GM21447 (cell line): ENCODE data around the gene C1orf159.

Source experiments
- ATAC-seq: cut with Tn5 transposase; IDR thresholded peaks from one replicate; pipeline ENCODE4 v1.9.1; 2021; ENCODE audit not compliant: unreplicated experiment

The C1orf159 gene

DNA sequence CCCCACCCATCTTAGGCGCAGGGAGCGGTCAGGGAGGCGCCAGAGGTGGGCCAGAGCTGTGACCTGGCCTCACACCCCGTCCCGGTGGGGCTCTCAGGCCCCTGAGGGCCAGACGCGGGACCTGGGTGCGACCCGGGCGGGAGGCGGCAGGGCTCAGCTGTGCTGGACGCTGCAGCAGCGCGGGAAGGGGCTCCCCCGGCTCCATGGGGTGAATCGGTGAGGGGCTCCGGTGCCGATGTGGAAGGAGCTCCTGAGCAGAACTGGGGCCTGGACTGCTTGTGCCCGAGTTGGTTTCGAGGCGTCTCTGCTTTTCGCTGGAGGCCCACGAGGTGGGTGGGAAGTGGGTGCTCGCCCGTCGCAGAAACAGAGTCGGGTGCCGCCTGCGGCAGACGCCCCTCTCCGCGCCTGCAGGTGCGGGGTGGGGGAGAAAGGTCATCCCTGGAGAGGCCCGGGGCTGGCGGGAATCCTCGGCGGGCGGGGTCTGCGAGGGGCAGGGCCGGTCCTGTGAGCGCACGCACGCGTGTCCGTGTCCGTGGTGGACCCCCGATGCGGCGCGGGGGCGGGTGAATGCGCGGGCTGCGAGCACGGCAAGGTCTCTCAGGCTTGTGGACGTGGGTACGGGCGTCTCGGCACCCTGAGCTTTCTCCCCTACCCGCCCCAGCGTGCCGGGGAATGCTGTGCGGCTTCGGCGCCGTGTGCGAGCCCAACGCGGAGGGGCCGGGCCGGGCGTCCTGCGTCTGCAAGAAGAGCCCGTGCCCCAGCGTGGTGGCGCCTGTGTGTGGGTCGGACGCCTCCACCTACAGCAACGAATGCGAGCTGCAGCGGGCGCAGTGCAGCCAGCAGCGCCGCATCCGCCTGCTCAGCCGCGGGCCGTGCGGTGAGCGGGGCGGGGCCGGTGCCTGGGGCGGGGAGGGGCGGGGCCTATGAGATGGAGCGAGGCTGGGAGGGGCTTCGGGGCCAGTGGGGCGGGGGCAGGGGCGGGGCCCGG is 75.6 kb downstream of the C1orf159 start:
- peak; percentile 44 for ATAC-seq

- no peak for ATAC-seq
These were observed 76.6 kb downstream of the C1orf159 start for GRCh38 chr1:1039145-1039910.

- no peak for ATAC-seq
These were observed 77.2 kb downstream of the C1orf159 start for GRCh38 chr1:1038694-1039093.

- no peak for ATAC-seq
These were observed 78.2 kb downstream of the C1orf159 start for GRCh38 chr1:1037366-1038327.

- ATAC-seq: no peak
These were observed 80.5 kb downstream of the C1orf159 start for GRCh38 chr1:1035291-1035943.

GRCh38 chr1:1034439-1034781 is 81.5 kb downstream of the C1orf159 start:
- ATAC-seq: no peak

DNA sequence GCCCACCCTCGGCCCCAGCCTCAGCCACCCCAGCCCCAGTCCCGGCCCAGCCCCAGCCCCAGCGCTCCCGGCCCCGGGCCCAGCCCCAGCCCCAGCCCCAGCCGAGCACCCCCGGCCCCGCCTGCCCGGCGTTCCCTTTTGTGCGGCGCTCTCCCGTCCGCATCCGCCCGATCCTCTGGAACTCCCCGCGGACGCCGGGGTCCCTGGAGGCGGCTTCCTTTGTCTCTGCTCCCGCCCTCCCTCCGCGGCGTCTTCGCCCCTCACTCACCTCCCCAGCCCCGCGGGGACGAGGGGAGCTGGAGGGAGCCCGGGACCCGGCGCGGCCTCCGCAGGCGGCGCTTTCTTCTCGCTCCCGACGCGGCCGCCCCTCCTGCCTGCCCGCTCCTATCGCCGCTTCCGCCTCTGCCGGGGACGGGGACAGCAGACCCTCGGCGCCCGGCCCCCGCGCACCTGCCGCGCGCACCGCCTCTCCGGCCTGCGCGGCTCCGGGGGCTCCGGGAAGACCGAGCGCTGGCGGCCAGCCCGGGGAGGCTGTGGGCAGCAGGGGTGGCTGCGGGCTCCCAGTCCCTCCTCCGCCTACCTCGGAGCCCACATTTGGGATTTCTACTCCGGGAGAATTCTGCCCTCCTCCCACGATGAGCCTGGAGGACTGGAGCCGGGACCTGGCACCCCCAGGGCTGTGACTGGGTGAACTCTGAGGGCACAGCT is 82.0 kb downstream of the C1orf159 start:
- no peak for ATAC-seq

- ATAC-seq: peak; percentile 80
These were observed 82.8 kb downstream of the C1orf159 start for GRCh38 chr1:1033009-1033587.

DNA sequence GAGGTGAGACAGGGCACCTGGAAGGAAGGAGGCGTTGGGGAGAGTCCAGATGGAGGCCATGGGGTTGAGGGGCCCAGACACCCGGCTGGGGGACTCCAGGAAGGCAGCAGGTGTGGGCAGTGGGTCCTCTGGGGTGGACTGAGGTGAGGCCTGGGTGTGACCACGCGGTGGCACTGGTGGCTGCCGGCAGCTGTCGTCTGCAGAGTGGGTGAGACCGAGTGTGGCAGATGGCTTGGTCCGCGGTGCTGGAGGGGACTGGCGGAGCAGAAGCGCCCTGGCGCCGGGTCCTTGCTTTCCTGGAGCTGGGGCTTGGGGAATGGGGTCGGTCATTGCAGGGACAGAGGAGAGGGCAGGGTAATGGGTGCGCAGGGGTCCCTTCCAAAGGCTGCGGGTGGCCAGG is 83.5 kb downstream of the C1orf159 start:
- ATAC-seq: no peak
